Astrocyte (in vitro differentiated cells and primary cell): ENCODE data around the gene DRD1. TPM values are rescaled to one million over a fixed set of nuclear protein-coding genes. Genes with fewer than 3 reads are reported as not detected.

Source experiments
- DNase-seq: peaks from one replicate; pipeline ENCODE4 v3.0.0-alpha.2; 2010; ENCODE audit warnings: low read depth
- FAIRE-seq: peaks from 2 replicates; lab custom pipeline; 2011; peaks lifted over from hg19 to GRCh38; lab: Jason Lieb, UNC
- H2AFZ ChIP-seq: 2 replicates; pipeline ENCODE4 v1.6.0; 2012; ENCODE audit warnings: low read depth, low read length, inconsistent platforms
- H3K27ac ChIP-seq: 2 replicates; pipeline ENCODE4 v1.5.1; 2011; ENCODE audit warnings: low read depth, low read length, inconsistent platforms
- H3K27me3 ChIP-seq: 2 replicates; pipeline ENCODE4 v1.6.0; 2011; ENCODE audit warnings: low read length, inconsistent platforms; ENCODE audit not compliant: insufficient read depth
- H3K36me3 ChIP-seq: 2 replicates; pipeline ENCODE4 v1.5.1; 2011; ENCODE audit warnings: low read length, inconsistent platforms; ENCODE audit not compliant: insufficient read depth
- H3K4me1 ChIP-seq: 2 replicates; pipeline ENCODE4 v1.5.1; 2011; ENCODE audit warnings: low read length, inconsistent platforms; ENCODE audit not compliant: insufficient read depth
- H3K4me2 ChIP-seq: 2 replicates; pipeline ENCODE4 v1.6.0; 2012; ENCODE audit warnings: low read length, inconsistent platforms
- H3K4me3 ChIP-seq: 2 replicates; pipeline ENCODE4 v1.5.1; 2011; ENCODE audit warnings: low read depth, mild to moderate bottlenecking, low read length, inconsistent platforms; ENCODE audit not compliant: insufficient read depth
- H3K79me2 ChIP-seq: 2 replicates; pipeline ENCODE4 v1.6.0; 2012; ENCODE audit warnings: mild to moderate bottlenecking, low read length, inconsistent platforms; ENCODE audit not compliant: insufficient read depth
- H3K9ac ChIP-seq: 2 replicates; pipeline ENCODE4 v1.6.0; 2012; ENCODE audit warnings: mild to moderate bottlenecking, low read length, inconsistent platforms
- H3K9me3 ChIP-seq: 2 replicates; pipeline ENCODE4 v1.5.1; 2012; ENCODE audit warnings: low read depth, mild to moderate bottlenecking, low read length, inconsistent platforms; ENCODE audit not compliant: insufficient read depth
- H4K20me1 ChIP-seq: 2 replicates; pipeline ENCODE4 v1.6.0; 2012; ENCODE audit warnings: low read length, inconsistent platforms; ENCODE audit not compliant: insufficient read depth
- H3K27ac Mint-ChIP-seq: one replicate; pipeline ENCODE4 v1.8.0; 2021; ENCODE audit warnings: mild to moderate bottlenecking, mixed read lengths; ENCODE audit not compliant: unreplicated experiment
- H3K27me3 Mint-ChIP-seq: one replicate; pipeline ENCODE4 v1.8.0; 2021; ENCODE audit warnings: low read depth, mixed read lengths; ENCODE audit not compliant: unreplicated experiment
- H3K36me3 Mint-ChIP-seq: one replicate; pipeline ENCODE4 v1.8.0; 2021; ENCODE audit warnings: low read depth, mixed read lengths; ENCODE audit not compliant: unreplicated experiment
- H3K4me1 Mint-ChIP-seq: one replicate; pipeline ENCODE4 v1.8.0; 2021; ENCODE audit warnings: low read depth, mixed read lengths; ENCODE audit not compliant: unreplicated experiment
- H3K4me3 Mint-ChIP-seq: one replicate; pipeline ENCODE4 v1.8.0; 2021; ENCODE audit warnings: mild to moderate bottlenecking, moderate library complexity, mixed read lengths; ENCODE audit not compliant: unreplicated experiment
- H3K9me3 Mint-ChIP-seq: one replicate; pipeline ENCODE4 v1.8.0; 2021; ENCODE audit warnings: mild to moderate bottlenecking, mixed read lengths; ENCODE audit not compliant: unreplicated experiment
- EZH2 ChIP-seq: IDR thresholded peaks from 2 replicates; pipeline ENCODE4 v1.6.1; 2012; ENCODE audit warnings: mild to moderate bottlenecking, low read length, inconsistent platforms; ENCODE audit not compliant: insufficient read depth
- total RNA-seq: library from RNA; stranded (reverse); gene quantifications from 2 replicates; pipeline ENCODE4 v1.2.1, GENCODE V29; 2021
- TF ChIP-seq, protein P1 (sequence below): IDR thresholded peaks from 2 replicates; pipeline ENCODE4 v1.5.1; 2011; ENCODE audit warnings: low read depth, mild to moderate bottlenecking, inconsistent platforms, low read length, moderate library complexity; ENCODE audit not compliant: insufficient read depth

DRD1 gene
- total RNA-seq, 1 donor from 2014 or later, result 0.23 TPM

- no peak for TF ChIP-seq EZH2
- TF ChIP-seq, protein P1, sequence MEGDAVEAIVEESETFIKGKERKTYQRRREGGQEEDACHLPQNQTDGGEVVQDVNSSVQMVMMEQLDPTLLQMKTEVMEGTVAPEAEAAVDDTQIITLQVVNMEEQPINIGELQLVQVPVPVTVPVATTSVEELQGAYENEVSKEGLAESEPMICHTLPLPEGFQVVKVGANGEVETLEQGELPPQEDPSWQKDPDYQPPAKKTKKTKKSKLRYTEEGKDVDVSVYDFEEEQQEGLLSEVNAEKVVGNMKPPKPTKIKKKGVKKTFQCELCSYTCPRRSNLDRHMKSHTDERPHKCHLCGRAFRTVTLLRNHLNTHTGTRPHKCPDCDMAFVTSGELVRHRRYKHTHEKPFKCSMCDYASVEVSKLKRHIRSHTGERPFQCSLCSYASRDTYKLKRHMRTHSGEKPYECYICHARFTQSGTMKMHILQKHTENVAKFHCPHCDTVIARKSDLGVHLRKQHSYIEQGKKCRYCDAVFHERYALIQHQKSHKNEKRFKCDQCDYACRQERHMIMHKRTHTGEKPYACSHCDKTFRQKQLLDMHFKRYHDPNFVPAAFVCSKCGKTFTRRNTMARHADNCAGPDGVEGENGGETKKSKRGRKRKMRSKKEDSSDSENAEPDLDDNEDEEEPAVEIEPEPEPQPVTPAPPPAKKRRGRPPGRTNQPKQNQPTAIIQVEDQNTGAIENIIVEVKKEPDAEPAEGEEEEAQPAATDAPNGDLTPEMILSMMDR, result no peak
- H2AFZ ChIP-seq, result no peak overlapping the region
- no peak overlapping the region for H3K27ac ChIP-seq
- H3K36me3 ChIP-seq, result no peaks in the 10 kb centered on the region
- H3K4me1 ChIP-seq, result peaks cover 6% of the 10 kb centered on the region
- H4K20me1 ChIP-seq, result no peaks in the 10 kb centered on the region
- FAIRE-seq, result no peak
- no peak overlapping the region for H3K4me2 ChIP-seq
- H3K4me3 Mint-ChIP-seq, result no peak overlapping the region
- H3K4me1 Mint-ChIP-seq, result no peaks in the 10 kb centered on the region
- H3K9me3 ChIP-seq, result no peaks in the 10 kb centered on the region
- peaks cover 5% of the 10 kb centered on the region for H3K9me3 Mint-ChIP-seq
- no peak overlapping the region for H3K4me3 ChIP-seq
- DNase-seq, result no peak
- no peak overlapping the region for H3K27ac Mint-ChIP-seq
- H3K27me3 Mint-ChIP-seq, result peaks cover 11% of the 10 kb centered on the region
- H3K27me3 ChIP-seq, result peaks cover 14% of the 10 kb centered on the region
- H3K9ac ChIP-seq, result no peak overlapping the region
- H3K36me3 Mint-ChIP-seq, result no peaks in the 10 kb centered on the region
- H3K79me2 ChIP-seq, result no peaks in the 10 kb centered on the region
Observed at GRCh38 chr5:175390352-175391083, 53.5 kb downstream of the DRD1 start.

Other genes with a start within 250 kb of the DRD1 start
- gene SFXN1, start 34.4 kb upstream of the DRD1 start, total RNA-seq, result 84.1 and 89.4 TPM in 2 replicates
- 1.7 and 1.9 TPM in 2 replicates for gene HRH2, start 213.9 kb upstream of the DRD1 start, total RNA-seq